Mucosa of rectum (tissue), 2 donors: ENCODE data around the gene SCN4A.

ENCODE experiments used
- H3K27ac ChIP-seq, 2 donors: one replicate each; pipeline ENCODE4 v1.7.0; 2013; ENCODE audit warnings: inconsistent platforms in 2 of 2, low read depth in 2 of 2, low read length in 2 of 2
- H3K27me3 ChIP-seq, 2 donors: one replicate each; pipeline ENCODE4 v1.7.0; 2013; ENCODE audit warnings: low read length in 2 of 2; ENCODE audit not compliant: control insufficient read depth in 2 of 2, insufficient read depth in 2 of 2
- H3K36me3 ChIP-seq, 2 donors: one replicate each; pipeline ENCODE4 v1.7.0; 2013; ENCODE audit warnings: low read length in 2 of 2; ENCODE audit not compliant: control insufficient read depth in 2 of 2, insufficient read depth in 2 of 2
- H3K4me1 ChIP-seq, 2 donors: one replicate each; pipeline ENCODE4 v1.7.0; 2013; ENCODE audit warnings: low read length in 2 of 2, mild to moderate bottlenecking in 1 of 2; ENCODE audit not compliant: control insufficient read depth in 2 of 2, insufficient read depth in 2 of 2
- H3K4me3 ChIP-seq, 2 donors: one replicate each; pipeline ENCODE4 v1.7.0; 2013; ENCODE audit warnings: low read length in 2 of 2
- H3K9ac ChIP-seq, 2 donors: one replicate each; pipeline ENCODE4 v1.7.0; 2013; ENCODE audit warnings: low read length in 2 of 2, low read depth in 1 of 2, mild to moderate bottlenecking in 1 of 2
- H3K9me3 ChIP-seq, 2 donors: one replicate each; pipeline ENCODE4 v1.7.0; 2013; ENCODE audit warnings: low read length in 2 of 2; ENCODE audit not compliant: control insufficient read depth in 2 of 2
- donor health status: healthy.
- donor health status: Normal muscosa, but diverticular disease.

Gene SCN4A

GRCh38 chr17:64001763-64002529 lies 29.2 kb upstream of the SCN4A start:
- H3K9ac ChIP-seq, result no peak overlapping the region
- H3K36me3 ChIP-seq, result no peaks in the 10 kb centered on the region
- H3K9me3 ChIP-seq, result no peaks in the 10 kb centered on the region
- H3K27ac ChIP-seq, result no peak overlapping the region
- H3K27me3 ChIP-seq, result peaks cover 23 to 28% of the 10 kb centered on the region in 2 donors
- H3K4me3 ChIP-seq, result no peak overlapping the region
- peaks cover 14 to 20% of the 10 kb centered on the region in 2 donors for H3K4me1 ChIP-seq

DNA sequence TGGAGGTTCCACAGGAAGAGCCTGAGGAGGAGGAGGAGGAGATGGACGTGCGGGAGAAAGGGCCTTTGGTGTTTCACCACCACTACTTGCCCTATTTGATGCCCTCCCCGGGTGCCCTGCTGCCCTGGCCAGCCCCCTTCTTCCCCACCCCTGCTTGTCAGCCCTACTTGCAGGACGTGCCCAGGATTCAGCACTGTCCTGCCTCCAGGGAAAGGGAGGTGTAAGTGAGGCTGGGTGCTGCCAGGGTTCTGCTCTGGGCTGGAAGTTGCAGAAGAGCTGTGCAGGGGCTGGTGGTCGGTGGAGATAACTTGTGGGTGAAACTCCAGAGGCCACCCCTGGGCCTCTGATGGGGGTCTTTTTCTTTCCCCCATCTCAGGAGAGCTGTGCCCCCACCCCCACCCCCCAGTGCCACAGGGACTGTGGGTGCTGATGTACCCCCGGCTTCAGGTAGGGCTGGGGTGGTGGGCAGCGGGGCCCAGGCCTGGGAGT lies 28.4 kb upstream of the SCN4A start:
- Histone ChIP-seq H3K4me1 (peaks cover 14 to 20% of the 10 kb centered on the region in 2 donors), H3K27ac (no peak overlapping the region), H3K36me3 (no peaks in the 10 kb centered on the region), H3K9me3 (no peaks in the 10 kb centered on the region), H3K27me3 (peaks cover 25 to 29% of the 10 kb centered on the region in 2 donors), H3K9ac (no peak overlapping the region), H3K4me3 (no peak overlapping the region)

DNA sequence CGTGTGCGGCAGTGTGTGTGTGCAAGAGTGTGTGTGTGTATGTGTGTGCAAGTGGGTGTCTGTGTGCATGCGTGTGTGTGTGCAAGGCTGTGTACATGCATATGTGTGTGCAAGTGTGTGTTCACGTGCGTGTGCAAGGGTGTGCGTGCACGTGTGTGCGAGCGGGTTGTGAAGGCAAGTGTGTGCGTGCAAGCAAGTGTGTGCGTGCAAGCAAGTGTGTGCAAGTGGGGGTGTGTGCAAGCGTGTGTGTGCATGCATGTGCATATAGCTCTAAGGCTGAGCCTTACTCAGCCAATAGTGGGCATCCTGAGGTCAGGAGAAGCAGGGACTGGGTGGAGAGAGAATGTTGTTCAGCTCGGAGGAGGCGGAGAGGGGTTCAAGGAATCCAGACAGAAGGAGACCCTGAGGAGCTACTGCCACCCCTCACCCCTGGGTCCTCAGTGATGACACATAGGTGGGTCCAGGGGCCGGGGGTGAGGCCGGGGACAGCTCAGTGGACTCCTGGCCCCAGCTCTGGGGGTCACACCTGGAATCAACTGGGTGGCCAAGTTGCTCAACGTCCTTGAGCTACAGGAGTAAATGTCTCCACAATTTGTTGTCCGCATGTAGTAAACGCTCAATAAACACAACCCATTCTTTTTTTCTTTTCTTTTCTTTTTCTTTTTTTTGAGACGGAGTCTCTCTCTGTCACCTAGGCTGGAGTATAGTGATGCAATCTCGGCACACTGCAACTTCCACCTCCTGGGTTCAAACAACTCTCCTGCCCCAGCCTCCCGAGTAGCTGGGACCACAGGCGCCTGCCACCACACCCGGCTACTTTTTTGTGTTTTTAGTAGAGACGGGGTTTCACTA lies 27.2 kb upstream of the SCN4A start:
- no peak overlapping the region for H3K27ac ChIP-seq
- no peak overlapping the region for H3K4me3 ChIP-seq
- peaks cover 10 to 12% of the 10 kb centered on the region in 2 donors for H3K4me1 ChIP-seq

DNA sequence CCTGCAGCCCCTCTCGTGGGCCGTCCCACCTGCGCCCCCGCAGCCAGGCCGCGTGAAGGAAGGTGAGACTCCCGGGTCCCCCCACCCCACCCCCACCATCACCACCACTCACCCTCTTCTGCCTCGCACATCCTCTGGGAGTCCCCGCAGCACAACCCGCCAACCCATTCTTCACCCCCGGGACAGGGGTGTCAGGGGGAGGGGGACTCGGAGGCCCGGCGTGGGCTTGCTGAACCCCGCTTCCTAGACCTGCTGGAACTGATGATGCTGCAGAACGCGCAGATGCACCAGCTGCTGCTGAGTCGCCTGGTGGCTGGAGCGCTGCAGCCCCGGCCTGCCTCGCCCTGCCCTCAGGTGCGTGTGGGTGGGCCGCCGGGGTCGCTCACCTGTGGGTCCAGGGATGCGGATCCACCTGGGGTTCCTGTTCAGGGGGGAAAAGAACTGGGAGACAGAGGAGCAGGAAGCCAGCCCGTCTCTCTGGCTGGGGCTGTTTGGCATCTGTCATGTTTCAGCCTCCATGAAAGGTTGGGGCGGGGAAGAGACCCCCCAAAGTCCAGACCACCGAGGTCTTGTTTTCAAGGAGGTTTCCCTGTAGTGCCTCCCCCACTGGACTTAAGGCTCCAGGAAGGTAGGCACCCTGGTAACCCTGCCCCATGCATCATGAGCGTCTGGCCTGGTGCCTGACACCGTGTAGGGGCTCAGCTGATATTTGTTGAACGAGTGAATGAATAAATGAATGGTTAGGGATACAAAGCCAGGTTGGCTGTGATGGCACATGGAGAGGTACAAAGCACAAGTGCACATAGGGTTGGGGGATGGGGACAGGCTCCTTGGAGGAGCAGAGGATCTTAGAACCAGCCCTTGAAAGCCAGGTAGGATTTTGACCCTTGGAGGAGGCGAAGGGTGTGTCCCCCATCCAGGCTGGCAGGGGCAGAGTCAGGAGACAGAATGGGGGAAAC lies 26.3 kb upstream of the SCN4A start:
- no peak overlapping the region for H3K9ac ChIP-seq
- H3K36me3 ChIP-seq, result no peaks in the 10 kb centered on the region
- peaks cover 25 to 29% of the 10 kb centered on the region in 2 donors for H3K27me3 ChIP-seq
- H3K9me3 ChIP-seq, result no peaks in the 10 kb centered on the region
- H3K4me3 ChIP-seq, result peak overlapping the region; percentile 73 to 81
- H3K4me1 ChIP-seq, result peaks cover 10 to 12% of the 10 kb centered on the region in 2 donors
- H3K27ac ChIP-seq, result no peak overlapping the region

More for the DNA sequence above, 27.2 kb upstream of the SCN4A start:
- Histone ChIP-seq H3K36me3 (no peaks in the 10 kb centered on the region), H3K9me3 (no peaks in the 10 kb centered on the region), H3K27me3 (peaks cover 25 to 29% of the 10 kb centered on the region in 2 donors), H3K9ac (no peak overlapping the region)

GRCh38 chr17:63998050-63998720 lies 25.5 kb upstream of the SCN4A start, which contains the start of gene PRR29:
PRR29 (plus strand) TSS chr17:63998351; CDS start chr17:63998365, 14 bp downstream.
- peaks cover 29 to 31% of the 10 kb centered on the region in 2 donors for H3K27me3 ChIP-seq
- H3K27ac ChIP-seq, result no peak within 1 kb of the TSS
- peak within 1 kb of the TSS in 1 of 2 donors; percentile 18 for H3K9ac ChIP-seq
- no peaks in the 10 kb centered on the region for H3K9me3 ChIP-seq
- H3K36me3 ChIP-seq, result no peaks in the 10 kb centered on the region
- H3K4me3 ChIP-seq, result peak within 1 kb of the TSS; percentile 73 to 81
- H3K4me1 ChIP-seq, result peaks cover 10 to 12% of the 10 kb centered on the region in 2 donors

- Histone ChIP-seq H3K27ac (no peak overlapping the region), H3K4me3 (peak overlapping the region; percentile 73 to 81), H3K9me3 (no peaks in the 10 kb centered on the region), H3K4me1 (peaks cover 10 to 12% of the 10 kb centered on the region in 2 donors), H3K27me3 (peaks cover 30 to 31% of the 10 kb centered on the region in 2 donors), H3K36me3 (no peaks in the 10 kb centered on the region), H3K9ac (no peak overlapping the region)
These were observed 24.8 kb upstream of the SCN4A start for GRCh38 chr17:63997341-63998048.

DNA sequence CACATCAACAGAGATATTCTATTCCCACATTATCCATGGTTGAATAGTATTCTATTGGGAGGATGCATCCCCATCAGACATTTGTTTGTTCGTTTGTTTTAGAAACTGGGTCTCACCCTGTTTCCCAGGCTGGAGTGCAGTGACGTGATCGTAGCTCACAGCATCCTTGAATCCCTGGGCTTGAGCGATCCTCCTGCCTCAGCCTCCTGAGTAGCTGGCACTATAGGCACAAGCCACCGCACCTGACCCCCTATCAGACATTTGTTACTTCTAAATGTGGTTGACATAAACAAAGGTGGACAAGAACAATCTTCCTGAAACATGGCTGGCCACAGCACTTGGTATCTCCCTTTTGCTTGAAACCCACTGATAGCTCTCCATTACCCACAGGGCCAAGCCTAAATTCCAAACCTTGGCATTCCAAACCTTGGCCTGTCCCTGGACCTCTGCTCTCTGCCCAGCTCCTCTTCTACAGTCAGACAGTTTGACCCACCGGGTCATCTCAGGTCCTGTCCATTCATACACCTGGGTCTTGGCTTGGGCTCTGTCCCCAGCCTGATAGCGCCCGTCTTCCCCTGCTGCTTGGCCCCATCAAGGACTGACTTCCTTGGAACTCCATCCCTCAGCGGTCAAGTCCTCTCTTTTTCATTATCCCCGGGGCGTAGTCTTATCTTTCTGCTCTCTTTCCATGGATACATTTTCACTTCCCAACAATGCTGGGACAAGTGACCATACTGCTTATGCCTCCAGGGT lies 23.9 kb upstream of the SCN4A start:
- H3K9ac ChIP-seq, result no peak overlapping the region
- peaks cover 31 to 37% of the 10 kb centered on the region in 2 donors for H3K27me3 ChIP-seq
- H3K4me3 ChIP-seq, result no peak overlapping the region
- H3K9me3 ChIP-seq, result no peaks in the 10 kb centered on the region
- H3K4me1 ChIP-seq, result peaks cover 10 to 12% of the 10 kb centered on the region in 2 donors
- H3K27ac ChIP-seq, result no peak overlapping the region
- H3K36me3 ChIP-seq, result no peaks in the 10 kb centered on the region

DNA sequence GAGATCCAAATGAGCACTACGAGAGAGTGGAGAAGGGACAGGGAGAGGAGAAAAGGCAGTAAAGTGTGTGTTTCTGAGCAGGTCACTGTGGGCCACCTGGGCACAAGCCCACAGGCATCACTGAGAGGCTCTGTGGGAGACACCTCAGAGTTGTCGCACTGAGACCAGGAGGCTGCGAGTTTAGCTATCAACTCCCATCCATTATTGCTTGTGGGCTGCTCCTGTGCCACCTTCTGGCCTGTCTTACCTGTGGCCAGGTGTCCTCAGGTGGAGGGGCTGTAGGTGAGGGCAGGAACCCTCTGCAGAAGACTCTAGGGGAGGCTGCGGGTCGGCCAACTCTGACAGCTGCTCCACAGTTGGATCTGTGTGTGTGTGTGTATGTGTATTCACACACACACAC lies 22.9 kb upstream of the SCN4A start:
- Histone ChIP-seq H3K9ac (no peak overlapping the region), H3K9me3 (no peaks in the 10 kb centered on the region), H3K27me3 (peaks cover 31 to 40% of the 10 kb centered on the region in 2 donors), H3K4me1 (peaks cover 10 to 12% of the 10 kb centered on the region in 2 donors), H3K36me3 (no peaks in the 10 kb centered on the region), H3K27ac (no peak overlapping the region), H3K4me3 (no peak overlapping the region)
